ENCODE results near the gene SLC7A9.

Gene SLC7A9

GRCh38 chr19:32901504-32902161, 32.1 kb upstream of the SLC7A9 start:
- Histone ChIP-seq H3K4me3 (ENCODE audit: low read depth, low read length) (no peak overlapping the region), H3K27ac (no peak overlapping the region), H3K36me3 (replicated peaks) (peaks cover 2% of the 10 kb centered on the region), H3K27me3 (replicated peaks) (no peaks in the 10 kb centered on the region)
- DNase-seq = no peak
- no peak for TF ChIP-seq CTCF (IDR thresholded peaks at IDR 0.05; ENCODE audit: low read depth, low read length, missing control alignments)
- in situ Hi-C loops (cut with HindIII; ENCODE audit: low pct_ligation_motif_present, low sequenced_read_pairs) = no loop called here

- H3K36me3 ChIP-seq (replicated peaks) = peaks cover 5% of the 10 kb centered on the region
- TF ChIP-seq CTCF (IDR thresholded peaks at IDR 0.05; ENCODE audit: low read depth, low read length, missing control alignments) = no peak
- no peak for DNase-seq
- H3K27me3 ChIP-seq (replicated peaks) = no peaks in the 10 kb centered on the region
- H3K27ac ChIP-seq = no peak overlapping the region
- H3K4me3 ChIP-seq (ENCODE audit: low read depth, low read length) = no peak overlapping the region
- in situ Hi-C loops (cut with HindIII; ENCODE audit: low pct_ligation_motif_present, low sequenced_read_pairs) = no loop called here
Measured at GRCh38 chr19:32896516-32897214, 27.1 kb upstream of the SLC7A9 start.

GRCh38 chr19:32895384-32895783, 25.8 kb upstream of the SLC7A9 start:
- H3K4me3 ChIP-seq (ENCODE audit: low read depth, low read length) = no peak overlapping the region
- H3K27me3 ChIP-seq (replicated peaks) = no peaks in the 10 kb centered on the region
- H3K27ac ChIP-seq = no peak overlapping the region
- H3K36me3 ChIP-seq (replicated peaks) = peaks cover 5% of the 10 kb centered on the region
- TF ChIP-seq CTCF (IDR thresholded peaks at IDR 0.05; ENCODE audit: low read depth, low read length, missing control alignments) = no peak
- DNase-seq = no peak
- in situ Hi-C loops (cut with HindIII; ENCODE audit: low pct_ligation_motif_present, low sequenced_read_pairs) = no loop called here

GRCh38 chr19:32891609-32892008, 22.0 kb upstream of the SLC7A9 start:
- no peak for TF ChIP-seq CTCF (IDR thresholded peaks at IDR 0.05; ENCODE audit: low read depth, low read length, missing control alignments)
- in situ Hi-C loops (cut with HindIII; ENCODE audit: low pct_ligation_motif_present, low sequenced_read_pairs) = no loop called here
- no peak for DNase-seq
- no peak overlapping the region for H3K4me3 ChIP-seq (ENCODE audit: low read depth, low read length)
- H3K36me3 ChIP-seq (replicated peaks) = peaks cover 2% of the 10 kb centered on the region
- no peak overlapping the region for H3K27ac ChIP-seq
- H3K27me3 ChIP-seq (replicated peaks) = no peaks in the 10 kb centered on the region

GRCh38 chr19:32890841-32891240, 21.3 kb upstream of the SLC7A9 start:
- no peak overlapping the region for H3K4me3 ChIP-seq (ENCODE audit: low read depth, low read length)
- TF ChIP-seq CTCF (IDR thresholded peaks at IDR 0.05; ENCODE audit: low read depth, low read length, missing control alignments) = no peak
- in situ Hi-C loops (cut with HindIII; ENCODE audit: low pct_ligation_motif_present, low sequenced_read_pairs) = no loop called here
- no peaks in the 10 kb centered on the region for H3K27me3 ChIP-seq (replicated peaks)
- peaks cover 2% of the 10 kb centered on the region for H3K36me3 ChIP-seq (replicated peaks)
- no peak for DNase-seq
- no peak overlapping the region for H3K27ac ChIP-seq

Data from brain microvascular endothelial cell (primary cell).